Measurements from ENCODE around the gene ATXN7L1.

Gene ATXN7L1

DNA sequence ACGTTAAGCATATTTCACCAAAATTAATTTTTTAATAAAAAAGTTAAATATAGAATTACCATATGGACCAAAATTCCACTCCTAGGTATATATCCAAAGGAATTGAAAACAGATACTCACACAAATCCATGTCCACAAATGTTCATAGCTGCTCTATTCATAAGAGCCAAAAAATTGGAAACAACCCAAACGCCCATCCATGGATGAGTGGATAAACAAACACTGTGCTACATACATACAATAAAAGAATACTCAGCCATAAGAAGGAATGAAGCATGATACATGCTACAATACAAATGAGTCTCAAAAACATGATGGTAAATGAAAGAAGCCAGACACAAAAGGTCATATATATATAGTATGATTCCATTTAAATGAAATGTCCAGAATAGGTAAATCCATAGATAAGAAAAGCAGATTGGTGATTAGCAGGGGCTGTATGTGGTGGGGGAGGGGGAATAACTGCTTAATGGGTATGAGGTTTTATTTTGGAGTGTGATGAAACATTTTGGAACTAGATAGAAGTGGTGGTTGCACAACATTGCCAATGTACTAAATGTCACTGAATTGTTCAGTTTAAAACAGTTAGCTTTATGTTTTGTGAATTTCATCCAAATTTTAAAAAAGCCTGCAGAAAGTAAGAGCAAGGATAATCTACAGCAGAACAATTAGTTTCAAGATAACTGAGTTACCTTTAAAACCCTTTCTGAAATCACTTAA is 193.9 kb downstream of the ATXN7L1 start:
- H3F3A ChIP-seq (ENCODE audit: insufficient read depth, low read length): no peaks in the 10 kb centered on the region
- H4K20me1 ChIP-seq (ENCODE audit: insufficient read depth, low read length): no peaks in the 10 kb centered on the region
- no peaks in the 10 kb centered on the region for H3K9me3 ChIP-seq (replicated peaks; ENCODE audit: insufficient read depth, low read length)
- H2AFZ ChIP-seq (ENCODE audit: low read length): no peak overlapping the region
- H3K4me1 ChIP-seq (ENCODE audit: low read length): no peaks in the 10 kb centered on the region
- H3K36me3 ChIP-seq (replicated peaks; ENCODE audit: insufficient read depth, low read length): no peaks in the 10 kb centered on the region
- H3K27me3 ChIP-seq (replicated peaks; ENCODE audit: insufficient read depth, low read length): no peaks in the 10 kb centered on the region
- no peak overlapping the region for H3K9ac ChIP-seq (ENCODE audit: low read length)
- H3K27ac ChIP-seq (ENCODE audit: low read length): no peak overlapping the region
- H3K79me2 ChIP-seq (ENCODE audit: low read length): no peaks in the 10 kb centered on the region
- no peak for TF ChIP-seq EZH2phosphoT487 (IDR thresholded peaks at IDR 0.05; ENCODE audit: low read length)
- TF ChIP-seq, protein P1, sequence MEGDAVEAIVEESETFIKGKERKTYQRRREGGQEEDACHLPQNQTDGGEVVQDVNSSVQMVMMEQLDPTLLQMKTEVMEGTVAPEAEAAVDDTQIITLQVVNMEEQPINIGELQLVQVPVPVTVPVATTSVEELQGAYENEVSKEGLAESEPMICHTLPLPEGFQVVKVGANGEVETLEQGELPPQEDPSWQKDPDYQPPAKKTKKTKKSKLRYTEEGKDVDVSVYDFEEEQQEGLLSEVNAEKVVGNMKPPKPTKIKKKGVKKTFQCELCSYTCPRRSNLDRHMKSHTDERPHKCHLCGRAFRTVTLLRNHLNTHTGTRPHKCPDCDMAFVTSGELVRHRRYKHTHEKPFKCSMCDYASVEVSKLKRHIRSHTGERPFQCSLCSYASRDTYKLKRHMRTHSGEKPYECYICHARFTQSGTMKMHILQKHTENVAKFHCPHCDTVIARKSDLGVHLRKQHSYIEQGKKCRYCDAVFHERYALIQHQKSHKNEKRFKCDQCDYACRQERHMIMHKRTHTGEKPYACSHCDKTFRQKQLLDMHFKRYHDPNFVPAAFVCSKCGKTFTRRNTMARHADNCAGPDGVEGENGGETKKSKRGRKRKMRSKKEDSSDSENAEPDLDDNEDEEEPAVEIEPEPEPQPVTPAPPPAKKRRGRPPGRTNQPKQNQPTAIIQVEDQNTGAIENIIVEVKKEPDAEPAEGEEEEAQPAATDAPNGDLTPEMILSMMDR (IDR thresholded peaks at IDR 0.05; ENCODE audit: low read length): no peak
- TF ChIP-seq EZH2 (optimal IDR thresholded peaks at IDR 0.05; ENCODE audit: low read depth, low read length): no peak
- no peak for DNase-seq
- H3K9me2 ChIP-seq (replicated peaks; ENCODE audit: insufficient read depth, low read length): no peaks in the 10 kb centered on the region
- no peak overlapping the region for H3K4me3 ChIP-seq (ENCODE audit: low read length)
- no peak overlapping the region for H3K4me2 ChIP-seq (ENCODE audit: low read depth, low read length)

DNA sequence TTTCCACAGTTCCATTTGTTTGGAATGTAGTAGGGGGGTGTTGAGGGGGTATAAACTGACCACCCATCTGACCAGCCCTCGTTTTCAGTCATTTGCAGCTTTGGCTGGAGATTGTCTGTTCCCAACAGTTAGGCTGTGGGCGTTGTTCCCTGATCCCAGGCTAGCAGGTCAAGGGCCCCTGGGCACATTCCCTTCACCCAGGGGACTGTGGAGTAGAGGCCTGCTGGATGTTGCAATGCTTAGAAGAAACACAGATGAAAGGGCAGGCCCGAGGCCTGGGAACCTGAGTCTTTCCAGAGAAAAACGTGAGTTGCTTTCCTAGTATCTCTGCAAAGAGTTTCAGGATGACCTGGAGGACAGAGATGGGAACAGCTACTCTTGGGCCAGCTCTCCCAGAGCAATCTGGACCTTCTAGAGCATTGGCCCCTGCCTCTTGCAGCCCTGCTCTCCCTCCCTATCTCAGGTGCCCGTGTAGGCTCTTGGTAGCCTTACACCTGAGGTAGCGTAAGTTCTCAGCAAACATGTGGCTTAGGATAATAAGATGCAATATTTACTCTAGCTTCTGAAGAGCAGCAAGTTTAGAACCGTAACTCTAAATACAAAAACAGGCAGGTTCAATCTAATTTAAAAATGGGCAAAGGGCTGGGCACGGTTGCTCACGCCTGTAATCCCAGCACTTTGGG is 195.8 kb downstream of the ATXN7L1 start:
- H3K9me3 ChIP-seq (replicated peaks; ENCODE audit: insufficient read depth, low read length): no peaks in the 10 kb centered on the region
- H2AFZ ChIP-seq (ENCODE audit: low read length): no peak overlapping the region
- H3K4me3 ChIP-seq (ENCODE audit: low read length): no peak overlapping the region
- no peaks in the 10 kb centered on the region for H4K20me1 ChIP-seq (ENCODE audit: insufficient read depth, low read length)
- no peaks in the 10 kb centered on the region for H3F3A ChIP-seq (ENCODE audit: insufficient read depth, low read length)
- no peaks in the 10 kb centered on the region for H3K4me1 ChIP-seq (ENCODE audit: low read length)
- no peak overlapping the region for H3K9ac ChIP-seq (ENCODE audit: low read length)
- H3K36me3 ChIP-seq (replicated peaks; ENCODE audit: insufficient read depth, low read length): no peaks in the 10 kb centered on the region
- no peak for TF ChIP-seq EZH2phosphoT487 (IDR thresholded peaks at IDR 0.05; ENCODE audit: low read length)
- TF ChIP-seq, protein P1 (IDR thresholded peaks at IDR 0.05; ENCODE audit: low read length): no peak
- no peak for TF ChIP-seq EZH2 (optimal IDR thresholded peaks at IDR 0.05; ENCODE audit: low read depth, low read length)
- H3K27ac ChIP-seq (ENCODE audit: low read length): no peak overlapping the region
- H3K9me2 ChIP-seq (replicated peaks; ENCODE audit: insufficient read depth, low read length): no peaks in the 10 kb centered on the region
- H3K27me3 ChIP-seq (replicated peaks; ENCODE audit: insufficient read depth, low read length): no peaks in the 10 kb centered on the region
- DNase-seq: no peak
- no peak overlapping the region for H3K4me2 ChIP-seq (ENCODE audit: low read depth, low read length)
- no peaks in the 10 kb centered on the region for H3K79me2 ChIP-seq (ENCODE audit: low read length)

DNA sequence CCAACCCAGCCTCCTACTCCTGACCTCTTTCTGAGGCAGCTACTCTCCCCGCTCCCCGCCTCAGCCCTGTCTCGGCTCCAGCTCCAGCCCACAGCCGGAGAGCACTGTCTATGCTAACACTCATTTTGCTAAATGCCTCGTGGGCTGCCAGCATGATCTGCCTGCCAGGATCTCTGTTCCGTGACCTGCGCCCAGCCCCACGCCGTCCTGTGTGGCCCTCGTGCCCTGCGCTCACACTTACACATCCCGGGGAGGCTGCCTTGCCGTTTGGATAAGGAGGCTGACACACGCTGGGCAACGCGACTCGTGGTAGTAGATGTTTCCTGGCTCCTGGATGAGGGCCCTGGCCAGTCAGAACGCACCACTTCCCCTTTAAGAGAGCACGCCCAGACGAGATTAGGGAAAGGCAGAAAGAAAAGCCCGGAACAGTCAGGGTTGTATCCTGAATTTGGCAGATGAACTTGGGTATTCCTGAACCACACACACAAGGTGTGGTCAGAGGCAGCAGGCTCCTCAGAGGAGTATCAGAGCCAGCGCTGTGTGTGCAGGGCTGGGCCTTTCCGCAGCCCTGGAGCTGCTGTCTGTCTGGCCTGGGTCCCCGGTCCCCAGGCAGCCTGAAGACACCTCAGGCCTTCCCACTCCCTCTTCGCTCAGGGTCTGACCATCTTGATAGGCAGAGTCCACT is 197.4 kb downstream of the ATXN7L1 start:
- Histone ChIP-seq H3K27me3 (replicated peaks; ENCODE audit: insufficient read depth, low read length) (no peaks in the 10 kb centered on the region), H3K36me3 (replicated peaks; ENCODE audit: insufficient read depth, low read length) (no peaks in the 10 kb centered on the region), H3K4me3 (ENCODE audit: low read length) (no peak overlapping the region), H3K9me2 (replicated peaks; ENCODE audit: insufficient read depth, low read length) (no peaks in the 10 kb centered on the region), H2AFZ (ENCODE audit: low read length) (no peak overlapping the region), H3K27ac (ENCODE audit: low read length) (no peak overlapping the region), H4K20me1 (ENCODE audit: insufficient read depth, low read length) (no peaks in the 10 kb centered on the region), H3K4me2 (ENCODE audit: low read depth, low read length) (no peak overlapping the region), H3F3A (ENCODE audit: insufficient read depth, low read length) (no peaks in the 10 kb centered on the region), H3K4me1 (ENCODE audit: low read length) (no peaks in the 10 kb centered on the region), H3K79me2 (ENCODE audit: low read length) (no peaks in the 10 kb centered on the region), H3K9ac (ENCODE audit: low read length) (no peak overlapping the region), H3K9me3 (replicated peaks; ENCODE audit: insufficient read depth, low read length) (no peaks in the 10 kb centered on the region)
- TF ChIP-seq, protein P1 (IDR thresholded peaks at IDR 0.05; ENCODE audit: low read length): no peak
- TF ChIP-seq EZH2 (optimal IDR thresholded peaks at IDR 0.05; ENCODE audit: low read depth, low read length) (no peak), EZH2phosphoT487 (IDR thresholded peaks at IDR 0.05; ENCODE audit: low read length) (no peak)
- no peak for DNase-seq

All from MM.1S (cell line).